ENCODE results near the gene NFATC1.

Gene NFATC1

DNA sequence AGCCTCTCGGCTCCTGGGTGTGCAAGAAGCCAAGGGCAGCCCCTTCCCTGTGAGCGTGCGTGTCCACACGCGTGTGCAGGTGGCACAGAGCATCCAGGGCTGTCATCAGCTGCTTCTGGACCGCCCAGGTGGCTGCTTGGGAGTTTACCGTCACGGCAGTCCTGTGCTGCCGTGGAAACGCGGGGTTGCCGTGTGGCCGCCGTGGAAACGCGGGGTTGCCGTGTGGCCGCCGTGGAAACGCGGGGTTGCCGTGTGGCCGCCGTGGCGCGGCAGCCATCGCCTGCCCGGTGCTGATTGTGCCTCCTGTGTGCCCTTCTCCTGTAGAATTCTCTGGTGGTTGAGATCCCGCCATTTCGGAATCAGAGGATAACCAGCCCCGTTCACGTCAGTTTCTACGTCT lies 71.4 kb downstream of the NFATC1 start:
- H3K4me3 ChIP-seq (ENCODE audit: low read depth, low read length, poor library complexity, severe bottlenecking): peak overlapping the region; percentile 59
- H4K20me1 ChIP-seq (ENCODE audit: insufficient read depth, low read length): no peaks in the 10 kb centered on the region
- no peaks in the 10 kb centered on the region for H3K27me3 ChIP-seq (ENCODE audit: insufficient read depth, low read length)
- peak overlapping the region; percentile 99 for H3K27ac ChIP-seq (ENCODE audit: low read depth, low read length, poor library complexity, severe bottlenecking)
- 0 out of 2 replicates have a peak, but pooled peaks cover 3% of the 10 kb centered on the region for H3F3A ChIP-seq (ENCODE audit: insufficient read depth, low read length)
- no peaks in the 10 kb centered on the region for H3K9me2 ChIP-seq (ENCODE audit: low read depth, low read length)
- no peak overlapping the region for H2AFZ ChIP-seq (ENCODE audit: low read length)
- no peak for TF ChIP-seq EZH2 (IDR thresholded peaks at IDR 0.05; ENCODE audit: borderline replicate concordance, low read length)
- TF ChIP-seq, protein P1, sequence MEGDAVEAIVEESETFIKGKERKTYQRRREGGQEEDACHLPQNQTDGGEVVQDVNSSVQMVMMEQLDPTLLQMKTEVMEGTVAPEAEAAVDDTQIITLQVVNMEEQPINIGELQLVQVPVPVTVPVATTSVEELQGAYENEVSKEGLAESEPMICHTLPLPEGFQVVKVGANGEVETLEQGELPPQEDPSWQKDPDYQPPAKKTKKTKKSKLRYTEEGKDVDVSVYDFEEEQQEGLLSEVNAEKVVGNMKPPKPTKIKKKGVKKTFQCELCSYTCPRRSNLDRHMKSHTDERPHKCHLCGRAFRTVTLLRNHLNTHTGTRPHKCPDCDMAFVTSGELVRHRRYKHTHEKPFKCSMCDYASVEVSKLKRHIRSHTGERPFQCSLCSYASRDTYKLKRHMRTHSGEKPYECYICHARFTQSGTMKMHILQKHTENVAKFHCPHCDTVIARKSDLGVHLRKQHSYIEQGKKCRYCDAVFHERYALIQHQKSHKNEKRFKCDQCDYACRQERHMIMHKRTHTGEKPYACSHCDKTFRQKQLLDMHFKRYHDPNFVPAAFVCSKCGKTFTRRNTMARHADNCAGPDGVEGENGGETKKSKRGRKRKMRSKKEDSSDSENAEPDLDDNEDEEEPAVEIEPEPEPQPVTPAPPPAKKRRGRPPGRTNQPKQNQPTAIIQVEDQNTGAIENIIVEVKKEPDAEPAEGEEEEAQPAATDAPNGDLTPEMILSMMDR (IDR thresholded peaks at IDR 0.05; ENCODE audit: low read length): no peak
- H3K4me2 ChIP-seq (ENCODE audit: low read length): peak overlapping the region; percentile 83
- H3K36me3 ChIP-seq (ENCODE audit: insufficient read depth, low read length): peaks cover 71% of the 10 kb centered on the region
- peaks cover 77% of the 10 kb centered on the region for H3K4me1 ChIP-seq (ENCODE audit: insufficient read depth, low read length, severe bottlenecking)
- peak overlapping the region; percentile 84 for H3K9ac ChIP-seq (ENCODE audit: low read length)
- no peaks in the 10 kb centered on the region for H3K79me2 ChIP-seq (ENCODE audit: insufficient read depth, low read length)
- no peaks in the 10 kb centered on the region for H3K9me3 ChIP-seq (ENCODE audit: low read length)

DNA sequence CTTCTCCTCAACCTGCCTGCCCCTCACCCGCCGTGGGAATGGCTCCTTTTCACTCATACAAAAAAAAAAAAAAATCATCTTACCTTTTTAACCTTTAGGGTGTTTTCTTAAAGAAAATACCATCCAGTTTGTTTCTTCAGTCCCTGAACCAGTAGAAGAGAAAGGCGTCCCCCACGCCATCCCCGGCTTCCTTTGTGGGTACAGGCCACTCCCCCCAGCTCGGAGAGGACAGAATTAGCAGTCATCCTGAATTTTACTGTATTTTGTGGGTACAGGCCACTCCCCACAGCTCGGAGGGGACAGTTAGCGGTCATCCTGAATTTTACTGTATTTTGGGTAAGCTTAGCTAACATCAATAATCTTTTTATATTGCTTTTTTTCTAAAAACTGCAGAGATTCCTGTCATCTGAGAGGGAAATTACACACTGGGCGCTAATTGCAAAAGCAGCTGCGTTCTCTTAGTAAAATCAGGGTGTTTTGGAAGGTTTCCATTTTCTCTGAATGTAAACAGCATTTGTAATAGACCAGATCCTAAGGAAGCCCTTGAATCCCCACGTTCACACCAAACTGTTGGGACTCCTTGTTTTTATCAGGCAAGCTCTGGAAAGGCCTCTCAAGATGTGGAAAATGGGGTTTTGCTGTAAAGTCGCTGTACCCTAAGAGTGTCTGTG lies 72.5 kb downstream of the NFATC1 start:
- Histone ChIP-seq H3K9me3 (ENCODE audit: low read length) (no peaks in the 10 kb centered on the region), H3K27ac (ENCODE audit: low read depth, low read length, poor library complexity, severe bottlenecking) (peak overlapping the region; percentile 99), H3K79me2 (ENCODE audit: insufficient read depth, low read length) (no peaks in the 10 kb centered on the region), H4K20me1 (ENCODE audit: insufficient read depth, low read length) (no peaks in the 10 kb centered on the region), H3K27me3 (ENCODE audit: insufficient read depth, low read length) (no peaks in the 10 kb centered on the region), H3F3A (ENCODE audit: insufficient read depth, low read length) (no peaks in the 10 kb centered on the region), H3K9me2 (ENCODE audit: low read depth, low read length) (no peaks in the 10 kb centered on the region), H3K4me2 (ENCODE audit: low read length) (peak overlapping the region; percentile 83), H3K4me3 (ENCODE audit: low read depth, low read length, poor library complexity, severe bottlenecking) (peak overlapping the region; percentile 59), H3K36me3 (ENCODE audit: insufficient read depth, low read length) (peaks cover 71% of the 10 kb centered on the region), H3K9ac (ENCODE audit: low read length) (peak overlapping the region; percentile 84), H2AFZ (ENCODE audit: low read length) (no peak overlapping the region), H3K4me1 (ENCODE audit: insufficient read depth, low read length, severe bottlenecking) (peaks cover 68% of the 10 kb centered on the region)
- TF ChIP-seq EZH2 (IDR thresholded peaks at IDR 0.05; ENCODE audit: borderline replicate concordance, low read length): no peak
- TF ChIP-seq, protein P1 (IDR thresholded peaks at IDR 0.05; ENCODE audit: low read length): no peak

DNA sequence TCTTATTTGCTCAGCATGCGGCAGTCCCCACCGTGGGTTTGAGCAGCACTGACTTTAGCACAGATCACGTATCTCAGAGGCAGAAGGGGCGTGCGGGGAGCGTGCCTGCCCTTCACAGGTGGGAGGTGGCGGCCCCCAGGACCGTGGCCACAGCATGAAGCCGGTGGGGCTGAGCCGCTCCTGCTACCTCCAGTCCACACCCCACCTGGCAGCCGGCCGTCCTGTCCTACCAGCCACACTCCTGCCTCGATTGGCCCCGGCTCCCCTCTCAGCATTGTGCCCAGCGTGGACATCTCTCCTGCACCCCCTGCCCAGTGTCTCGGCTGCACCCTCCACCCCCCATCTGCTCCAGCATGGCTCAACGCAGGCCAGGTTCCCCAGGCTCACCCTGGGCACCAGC lies 73.6 kb downstream of the NFATC1 start:
- H3K79me2 ChIP-seq (ENCODE audit: insufficient read depth, low read length): no peaks in the 10 kb centered on the region
- peak overlapping the region; percentile 99 for H3K27ac ChIP-seq (ENCODE audit: low read depth, low read length, poor library complexity, severe bottlenecking)
- no peaks in the 10 kb centered on the region for H4K20me1 ChIP-seq (ENCODE audit: insufficient read depth, low read length)
- peaks cover 57% of the 10 kb centered on the region for H3K4me1 ChIP-seq (ENCODE audit: insufficient read depth, low read length, severe bottlenecking)
- no peaks in the 10 kb centered on the region for H3K9me2 ChIP-seq (ENCODE audit: low read depth, low read length)
- no peak overlapping the region for H3K9ac ChIP-seq (ENCODE audit: low read length)
- peaks cover 66% of the 10 kb centered on the region for H3K36me3 ChIP-seq (ENCODE audit: insufficient read depth, low read length)
- H3K4me2 ChIP-seq (ENCODE audit: low read length): no peak overlapping the region
- no peak overlapping the region for H2AFZ ChIP-seq (ENCODE audit: low read length)
- H3K4me3 ChIP-seq (ENCODE audit: low read depth, low read length, poor library complexity, severe bottlenecking): no peak overlapping the region
- no peaks in the 10 kb centered on the region for H3K27me3 ChIP-seq (ENCODE audit: insufficient read depth, low read length)
- no peaks in the 10 kb centered on the region for H3F3A ChIP-seq (ENCODE audit: insufficient read depth, low read length)
- H3K9me3 ChIP-seq (ENCODE audit: low read length): no peaks in the 10 kb centered on the region
- TF ChIP-seq EZH2 (IDR thresholded peaks at IDR 0.05; ENCODE audit: borderline replicate concordance, low read length): no peak
- TF ChIP-seq, protein P1 (IDR thresholded peaks at IDR 0.05; ENCODE audit: low read length): no peak
